Left ventricle myocardium inferior (tissue), 1 donor: ENCODE data around the gene ZNF485. TPM values are rescaled to one million over a fixed set of nuclear protein-coding genes. Genes with fewer than 3 reads are reported as not detected.
A peak's percentile ranks its signal among the peaks of the same experiment; 100 is the strongest.
"Not testable (repeated sequence)": the region's sequence is repeated elsewhere in the genome, so short reads cannot be mapped to it uniquely, and the experiment has no call there.

Experiments used
- DNase-seq: peaks from one replicate; pipeline ENCODE4 v3.0.0-alpha.2; 2020
- H3K27ac ChIP-seq: fragments of 200-600 bp; replicated peaks from 2 replicates; pipeline ENCODE4 v1.8.0; 2021
- H3K27me3 ChIP-seq: fragments of 200-600 bp; 2 replicates; pipeline ENCODE4 v1.8.0; 2021; ENCODE audit warnings: low read depth
- H3K36me3 ChIP-seq: fragments of 200-600 bp; 2 replicates; pipeline ENCODE4 v1.8.0; 2021
- H3K4me1 ChIP-seq: fragments of 200-600 bp; 2 replicates; pipeline ENCODE4 v1.8.0; 2021
- H3K4me3 ChIP-seq: fragments of 200-600 bp; 2 replicates; pipeline ENCODE4 v1.8.0; 2021; ENCODE audit warnings: mild to moderate bottlenecking, moderate library complexity
- H3K9me3 ChIP-seq: fragments of 200-600 bp; replicated peaks from 2 replicates; pipeline ENCODE4 v1.8.0; 2021
- CTCF ChIP-seq: fragments of 200-600 bp; IDR thresholded peaks from 2 replicates; pipeline ENCODE4 v1.8.0; 2021; ENCODE audit warnings: antibody characterized with exemption, mild to moderate bottlenecking, borderline replicate concordance
- intact Hi-C: fragments of 100-400 bp; cut with micrococcal nuclease; formaldehyde crosslinking; loops from one replicate; pipeline ENCODE4 v1.11.0; 2022
- total RNA-seq: library from RNA; stranded (reverse); fragmentation: NEBNext Ultra II Directional; extraction: Animal tissue kit (Norgen Biotek cat#: 25700); gene quantifications from one replicate; pipeline ENCODE4 v1.2.1, GENCODE V29; 2021
- donor health status: DM: no; HTN: yes; CAD: no; lungs with severe emphysema.

ZNF485 gene
- total RNA-seq, 1 donor from 2014 or later: 1.5 TPM

GRCh38 chr10:43585046-43585445, 21.2 kb upstream of the ZNF485 start:
- H3K4me3 ChIP-seq: no peak overlapping the region
- intact Hi-C loops: no loop called here
- H3K4me1 ChIP-seq: no peaks in the 10 kb centered on the region
- peaks cover 3% of the 10 kb centered on the region for H3K27me3 ChIP-seq
- no peak overlapping the region for H3K27ac ChIP-seq
- H3K9me3 ChIP-seq: no peaks in the 10 kb centered on the region
- TF ChIP-seq CTCF: no peak
- no peak for DNase-seq
- H3K36me3 ChIP-seq: no peaks in the 10 kb centered on the region

GRCh38 chr10:43585981-43586729, 20.1 kb upstream of the ZNF485 start:
- Histone ChIP-seq H3K4me3 (no peak overlapping the region), H3K36me3 (no peaks in the 10 kb centered on the region), H3K27ac (no peak overlapping the region), H3K9me3 (peaks cover 2% of the 10 kb centered on the region), H3K4me1 (no peaks in the 10 kb centered on the region), H3K27me3 (peaks cover 6% of the 10 kb centered on the region)
- DNase-seq: no peak
- no peak for TF ChIP-seq CTCF
- intact Hi-C loops: no loop called here

GRCh38 chr10:43586730-43587115, 19.5 kb upstream of the ZNF485 start:
- H3K36me3 ChIP-seq, H3K27me3 ChIP-seq, H3K9me3 ChIP-seq, H3K27ac ChIP-seq, H3K4me3 ChIP-seq, H3K4me1 ChIP-seq, intact Hi-C loops, DNase-seq: not testable (repeated sequence)

GRCh38 chr10:43591303-43591904, 14.8 kb upstream of the ZNF485 start:
- DNase-seq: no peak
- H3K27me3 ChIP-seq: peaks cover 6% of the 10 kb centered on the region
- H3K9me3 ChIP-seq: peaks cover 11% of the 10 kb centered on the region
- TF ChIP-seq CTCF: no peak
- no peaks in the 10 kb centered on the region for H3K36me3 ChIP-seq
- H3K27ac ChIP-seq: no peak overlapping the region
- no peak overlapping the region for H3K4me3 ChIP-seq
- intact Hi-C loops: no loop called here
- peaks cover 18% of the 10 kb centered on the region for H3K4me1 ChIP-seq

GRCh38 chr10:43594944-43595589, 11.2 kb upstream of the ZNF485 start:
- Histone ChIP-seq H3K36me3 (no peaks in the 10 kb centered on the region), H3K4me3 (peak overlapping the region; percentile 52), H3K27ac (no peak overlapping the region), H3K4me1 (peaks cover 22% of the 10 kb centered on the region), H3K27me3 (peaks cover 6% of the 10 kb centered on the region), H3K9me3 (peaks cover 11% of the 10 kb centered on the region)
- TF ChIP-seq CTCF: no peak
- DNase-seq: no peak
- intact Hi-C loops: no loop called here
